ENCODE results near the gene SEMA4B. TPM values are rescaled to one million over a fixed set of nuclear protein-coding genes. Genes with fewer than 3 reads are reported as not detected.

The SEMA4B gene
- total and polyA plus RNA-seq, 9 of the 15 experiments (the other 6 are each of a cell fraction or from before 2014, with no cell fraction given): 1.3 to 33.6 (median 11.0) TPM

- Histone ChIP-seq H2AFZ (ENCODE audit: low read depth, low read length) (no peak overlapping the region), H3K4me1 (replicated peaks in 1 of 2; ENCODE audit: control insufficient read depth in 2 of 2, insufficient read depth in 2 of 2, low read length in 2 of 2) (peaks cover 7 to 43% of the 10 kb centered on the region in 2 experiments; a peak in 3 of 5 replicates), H3K27ac (ENCODE audit: extremely low read depth, low read depth, low read length) (no peak overlapping the region), H3K79me2 (ENCODE audit: control insufficient read depth, insufficient read depth, low read length) (peaks cover 32% of the 10 kb centered on the region), H3K9me1 (ENCODE audit: control insufficient read depth, insufficient read depth, low read length) (no peaks in the 10 kb centered on the region), H3K36me3 (ENCODE audit: control insufficient read depth, insufficient read depth, low read length) (peaks cover 66% of the 10 kb centered on the region), H3K4me2 (ENCODE audit: insufficient read depth, low read length) (no peak overlapping the region), H3K4me3 (no peak overlapping the region), H3K9me3 (replicated peaks; ENCODE audit: control insufficient read depth, insufficient read depth, low read depth, low read length) (no peaks in the 10 kb centered on the region), H4K20me1 (replicated peaks; ENCODE audit: control insufficient read depth, insufficient read depth, low read length) (0 out of 2 replicates have a peak, but pooled peaks cover 4% of the 10 kb centered on the region), H3K9ac (ENCODE audit: insufficient read depth in 1 of 2, low read depth in 2 of 2, low read length in 2 of 2) (peak overlapping the region in 1 of 2 experiments; percentile 70; a peak in 2 of 4 replicates), H3K27me3 (ENCODE audit: control insufficient read depth in 2 of 2, insufficient read depth in 2 of 2, low read length in 2 of 2) (no peaks in the 10 kb centered on the region)
- no peak for ATAC-seq
- no peak for DNase-seq (ENCODE audit: extremely low read depth in 1 of 4, low spot score in 3 of 4)
- CTCF ChIA-PET (ENCODE audit: low intra/inter-chr PET ratio): interaction anchor here (0.7 kb wide), 1 partner anchor 88 kb away, joined by 3 read pairs; no protein-coding TSS in a partner anchor
- intact Hi-C loops (cut with micrococcal nuclease): loop anchor here (5.0 kb wide), 1 partner anchor 57 kb away; no protein-coding TSS in a partner anchor
- 93% methylated on average over 7 of the region's 8 CpGs for WGBS (ENCODE audit: insufficient coverage, low coverage, missing lambda C conversion rate)
- no peak for TF ChIP-seq HCFC1 (IDR thresholded peaks at IDR 0.05; ENCODE audit: low read depth, low read length)
- TF ChIP-seq POLR2G (IDR thresholded peaks at IDR 0.05; ENCODE audit: low read depth, low read length): 0 out of 2 replicates have a peak, but pooled peaks have one; percentile 24
- POLR2A ChIA-PET: interaction anchor here (0.8 to 1.8 kb wide), 4 partner anchors 9 to 44 kb away, joined by 3 to 6 read pairs (median 4); no protein-coding TSS in a partner anchor
- in situ Hi-C loops (cut with MboI): loop anchor here (10.0 kb wide), 1 partner anchor 446 kb away; no protein-coding TSS in a partner anchor
- no peak for FAIRE-seq
- BruUV-seq (replicated peaks): no TSS peak
Measured at GRCh38 chr15:90230610-90231009, 29.5 kb downstream of the SEMA4B start.
